GM23248 (cell line): ENCODE measurements around the gene ROBO2. TPM values are rescaled to one million over a fixed set of nuclear protein-coding genes. Genes with fewer than 3 reads are reported as not detected.
A peak's percentile ranks its signal among the peaks of the same experiment; 100 is the strongest.

Source experiments
- DNase-seq: peaks from one replicate; pipeline ENCODE4 v3.0.0-alpha.2; 2015
- H2AFZ ChIP-seq: fragments of 200-600 bp; sonication (generic); 2 replicates; pipeline ENCODE4 v1.6.1; 2016; ENCODE audit warnings: antibody characterized with exemption
- H3F3A ChIP-seq: fragments of 200-600 bp; sonication (generic); 2 replicates; pipeline ENCODE4 v1.6.1; 2016; ENCODE audit warnings: mild to moderate bottlenecking, antibody characterized with exemption, mixed run types; ENCODE audit not compliant: insufficient read depth
- H3K27ac ChIP-seq: fragments of 200-600 bp; sonication (generic); 2 replicates; pipeline ENCODE4 v1.5.1; 2016; ENCODE audit warnings: mild to moderate bottlenecking
- H3K27me3 ChIP-seq: fragments of 200-600 bp; sonication (generic); replicated peaks from 2 replicates; pipeline ENCODE4 v1.6.1; 2016; ENCODE audit warnings: mild to moderate bottlenecking; ENCODE audit not compliant: insufficient read depth
- H3K36me3 ChIP-seq: fragments of 200-600 bp; sonication (generic); 2 replicates; pipeline ENCODE4 v1.6.1; 2016; ENCODE audit warnings: low read depth, mild to moderate bottlenecking
- H3K4me1 ChIP-seq: fragments of 200-600 bp; sonication (generic); 2 replicates; pipeline ENCODE4 v1.6.1; 2016; ENCODE audit warnings: mild to moderate bottlenecking; ENCODE audit not compliant: insufficient read depth
- H3K4me2 ChIP-seq: fragments of 200-600 bp; sonication (generic); one replicate; pipeline ENCODE4 v1.6.1; 2016; ENCODE audit warnings: mild to moderate bottlenecking; ENCODE audit not compliant: unreplicated experiment
- H3K4me3 ChIP-seq: fragments of 200-600 bp; sonication (generic); 2 replicates; pipeline ENCODE4 v1.5.1; 2016; ENCODE audit warnings: mild to moderate bottlenecking
- H3K79me2 ChIP-seq: fragments of 200-600 bp; sonication (generic); 2 replicates; pipeline ENCODE4 v1.6.1; 2016; ENCODE audit warnings: mild to moderate bottlenecking; ENCODE audit not compliant: insufficient read depth
- H3K9ac ChIP-seq: fragments of 200-600 bp; sonication (generic); 2 replicates; pipeline ENCODE4 v1.6.1; 2016; ENCODE audit warnings: mild to moderate bottlenecking
- H3K9me2 ChIP-seq: fragments of 200-600 bp; sonication (generic); 2 replicates; pipeline ENCODE4 v1.6.1; 2016; ENCODE audit warnings: mixed run types, mild to moderate bottlenecking, moderate library complexity; ENCODE audit not compliant: insufficient read depth
- H3K9me3 ChIP-seq: fragments of 200-600 bp; sonication (generic); one replicate; pipeline ENCODE4 v1.6.1; 2017; ENCODE audit warnings: low read depth
- H4K20me1 ChIP-seq: fragments of 200-600 bp; sonication (generic); 2 replicates; pipeline ENCODE4 v1.6.0; 2016; ENCODE audit not compliant: insufficient read depth
- EZH2 ChIP-seq: fragments of 200-600 bp; sonication (generic); IDR thresholded peaks from 2 replicates; pipeline ENCODE4 v1.6.1; 2018; ENCODE audit warnings: antibody characterized with exemption, mild to moderate bottlenecking; ENCODE audit not compliant: insufficient read depth, poor library complexity, severe bottlenecking
- EZH2phosphoT487 ChIP-seq: fragments of 200-600 bp; sonication (generic); IDR thresholded peaks from 2 replicates; pipeline ENCODE4 v1.6.1; 2018; ENCODE audit warnings: antibody characterized with exemption, moderate library complexity, mild to moderate bottlenecking, low read depth; ENCODE audit not compliant: insufficient read depth
- WGBS, 2 experiments: methylation state at CpG; one replicate each; pipeline ENCODE4 v1.1.6; 2015 to 2017; ENCODE audit warnings: low lambda C conversion rate in 2 of 2, low coverage in 1 of 2; ENCODE audit errors: missing lambda C conversion rate in 2 of 2; 5-methylcytosine and 5-hydroxymethylcytosine counted together
- in situ Hi-C: fragments of 300-500 bp; cut with MboI; formaldehyde crosslinking; loops from 2 replicates; pipeline ENCODE4 v1.15.0; 2020
- polyA plus RNA-seq: library from polyadenylated mRNA; unstranded; fragments of >200 nt; fragmentation: Nextera tagmentation; extraction: Ambion mirVana; gene quantifications from 2 replicates; pipeline ENCODE4 v1.2.1, GENCODE V29; 2016
- total RNA-seq: library from RNA; depleted of rRNA; stranded (reverse); fragments of >200 nt; shearing (Covaris generic); gene quantifications from 2 replicates; pipeline ENCODE4 v1.2.3, GENCODE V29; 2014

ROBO2 gene
- total and polyA plus RNA-seq, 2 experiments from 2014 or later: under 0.01 to 0.05 TPM

DNA sequence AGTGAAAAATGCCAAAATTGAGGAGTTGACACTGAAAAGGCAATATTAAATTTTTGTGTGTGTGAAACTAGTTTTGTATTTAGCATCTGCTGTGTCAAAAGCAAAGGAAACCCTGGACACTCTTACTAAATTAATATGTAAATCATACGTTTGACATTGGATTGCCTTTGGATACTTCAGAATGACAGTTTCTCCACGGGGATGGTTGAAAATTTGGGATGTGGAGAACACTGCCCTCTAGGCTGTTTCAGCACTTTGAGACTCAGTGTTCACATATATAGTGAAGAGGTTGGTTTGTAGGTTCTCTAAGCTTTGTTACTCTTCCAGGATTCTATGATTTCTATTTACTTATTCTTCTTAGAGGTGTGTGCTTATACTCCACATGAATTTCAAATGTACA is 3.0 kb downstream of the ROBO2 start:
- H3K79me2 ChIP-seq: no peaks in the 10 kb centered on the region
- 4 to 7% methylated on average over 2 of the region's 2 CpGs for WGBS, 2 experiments
- H3K9me3 ChIP-seq: no peaks in the 10 kb centered on the region
- H3K4me3 ChIP-seq: no peak overlapping the region
- H3K4me1 ChIP-seq: peaks cover 7% of the 10 kb centered on the region; the same call in 1 of the 2 replicates
- peak; percentile 6 for DNase-seq
- in situ Hi-C loops: loop anchor here (25.0 kb wide), 1 partner anchor 1569 kb away; no protein-coding TSS in a partner anchor
- no peaks in the 10 kb centered on the region for H3K9me2 ChIP-seq
- TF ChIP-seq EZH2phosphoT487 (no peak), EZH2 (no peak)
- H2AFZ ChIP-seq: no peak overlapping the region
- H3K36me3 ChIP-seq: no peaks in the 10 kb centered on the region
- no peak overlapping the region for H3K4me2 ChIP-seq
- H3F3A ChIP-seq: no peaks in the 10 kb centered on the region
- H4K20me1 ChIP-seq: no peaks in the 10 kb centered on the region
- H3K9ac ChIP-seq: no peak overlapping the region
- H3K27ac ChIP-seq: no peak overlapping the region
- H3K27me3 ChIP-seq: peaks cover 44% of the 10 kb centered on the region

DNA sequence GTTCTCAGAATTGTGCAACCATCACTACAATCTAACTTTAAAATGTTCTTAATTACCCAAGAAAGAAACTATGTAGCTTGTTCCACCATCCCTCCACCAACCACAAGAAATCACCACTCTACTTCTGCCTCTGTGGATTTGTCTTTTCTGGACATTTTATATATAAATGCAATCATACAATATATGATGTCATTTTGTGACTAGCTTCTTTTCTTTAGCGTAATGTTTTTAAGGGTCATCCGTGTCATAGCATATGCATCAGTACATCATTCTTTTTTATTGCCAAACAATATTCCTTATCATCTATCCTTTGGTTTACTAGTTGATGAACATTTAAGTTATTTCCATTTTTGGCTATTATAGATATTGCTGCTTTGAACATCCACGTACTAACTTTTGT is 5.8 kb downstream of the ROBO2 start:
- no peaks in the 10 kb centered on the region for H3F3A ChIP-seq
- no peak overlapping the region for H3K4me2 ChIP-seq
- H2AFZ ChIP-seq: no peak overlapping the region
- H3K9me2 ChIP-seq: no peaks in the 10 kb centered on the region
- no peak overlapping the region for H3K4me3 ChIP-seq
- 76% methylated on average over 3 of the region's 3 CpGs for WGBS, 2 experiments
- H3K4me1 ChIP-seq: no peaks in the 10 kb centered on the region
- peaks cover 25% of the 10 kb centered on the region for H3K27me3 ChIP-seq
- H3K36me3 ChIP-seq: no peaks in the 10 kb centered on the region
- in situ Hi-C loops: loop anchor here (25.0 kb wide), 1 partner anchor 1567 kb away; no protein-coding TSS in a partner anchor
- no peak for DNase-seq
- no peaks in the 10 kb centered on the region for H3K9me3 ChIP-seq
- H3K79me2 ChIP-seq: no peaks in the 10 kb centered on the region
- H4K20me1 ChIP-seq: no peaks in the 10 kb centered on the region
- H3K9ac ChIP-seq: no peak overlapping the region
- TF ChIP-seq EZH2: no peak
- TF ChIP-seq EZH2phosphoT487: no peak
- H3K27ac ChIP-seq: no peak overlapping the region

DNA sequence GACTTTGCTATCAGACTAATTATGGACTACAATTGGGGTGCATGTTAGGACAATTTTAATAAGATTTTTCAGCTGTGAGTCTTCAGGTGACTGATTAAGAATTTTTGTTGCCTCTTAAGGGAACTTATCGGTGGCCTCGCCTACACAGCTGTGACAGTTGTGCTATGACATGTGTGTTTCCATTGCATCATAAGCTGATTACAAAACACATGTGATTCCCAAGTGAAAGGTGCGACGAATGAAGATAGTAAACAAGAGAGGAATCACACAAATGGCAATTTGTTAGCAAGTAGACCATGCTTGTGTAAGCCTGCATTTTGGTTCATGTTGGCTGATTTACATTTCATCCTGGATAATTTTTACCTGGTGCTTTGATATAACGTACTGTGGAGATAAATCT is 8.3 kb downstream of the ROBO2 start:
- Histone ChIP-seq H3K4me2 (no peak overlapping the region), H3K79me2 (no peaks in the 10 kb centered on the region), H3K9ac (no peak overlapping the region), H3K36me3 (no peaks in the 10 kb centered on the region), H2AFZ (no peak overlapping the region), H3K9me3 (no peaks in the 10 kb centered on the region), H3K4me3 (no peak overlapping the region), H3K27ac (no peak overlapping the region), H3K27me3 (0 out of 2 replicates have a peak, but pooled peaks cover 2% of the 10 kb centered on the region), H4K20me1 (no peaks in the 10 kb centered on the region), H3K4me1 (no peaks in the 10 kb centered on the region), H3K9me2 (no peaks in the 10 kb centered on the region), H3F3A (no peaks in the 10 kb centered on the region)
- TF ChIP-seq EZH2: no peak
- TF ChIP-seq EZH2phosphoT487: no peak
- DNase-seq: no peak
- 76 to 79% methylated on average over 5 of the region's 5 CpGs for WGBS, 2 experiments
- in situ Hi-C loops: loop anchor here (25.0 kb wide), 1 partner anchor 1564 kb away; no protein-coding TSS in a partner anchor

DNA sequence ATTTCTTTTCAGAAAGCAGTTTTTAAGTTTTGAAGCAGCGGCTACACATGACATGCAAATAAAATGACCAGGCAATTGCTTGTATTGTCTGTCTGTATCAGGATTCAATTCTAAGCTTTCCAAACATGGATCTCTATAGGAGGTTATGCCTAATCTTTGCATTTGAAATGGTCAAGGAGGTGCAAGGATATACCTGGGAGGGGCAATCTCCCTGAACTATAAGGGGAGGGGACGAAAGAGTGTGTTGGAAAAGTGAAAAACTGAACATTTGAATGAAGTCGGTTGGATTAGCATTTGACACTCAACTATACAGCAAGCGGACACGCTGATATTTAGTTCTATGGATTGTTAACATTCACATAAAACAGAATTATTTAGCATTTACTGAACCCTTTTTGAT is 11.7 kb downstream of the ROBO2 start:
- Histone ChIP-seq H3K9ac (no peak overlapping the region), H3K27me3 (no peaks in the 10 kb centered on the region), H3K4me1 (no peaks in the 10 kb centered on the region), H3K9me2 (no peaks in the 10 kb centered on the region), H3K4me2 (no peak overlapping the region), H3F3A (no peaks in the 10 kb centered on the region), H3K9me3 (no peaks in the 10 kb centered on the region), H3K27ac (no peak overlapping the region), H3K4me3 (no peak overlapping the region), H4K20me1 (no peaks in the 10 kb centered on the region), H3K79me2 (no peaks in the 10 kb centered on the region), H2AFZ (no peak overlapping the region), H3K36me3 (no peaks in the 10 kb centered on the region)
- 67 to 72% methylated on average over 5 of the region's 5 CpGs for WGBS, 2 experiments
- no peak for TF ChIP-seq EZH2phosphoT487
- no peak for DNase-seq
- in situ Hi-C loops: no loop called here

DNA sequence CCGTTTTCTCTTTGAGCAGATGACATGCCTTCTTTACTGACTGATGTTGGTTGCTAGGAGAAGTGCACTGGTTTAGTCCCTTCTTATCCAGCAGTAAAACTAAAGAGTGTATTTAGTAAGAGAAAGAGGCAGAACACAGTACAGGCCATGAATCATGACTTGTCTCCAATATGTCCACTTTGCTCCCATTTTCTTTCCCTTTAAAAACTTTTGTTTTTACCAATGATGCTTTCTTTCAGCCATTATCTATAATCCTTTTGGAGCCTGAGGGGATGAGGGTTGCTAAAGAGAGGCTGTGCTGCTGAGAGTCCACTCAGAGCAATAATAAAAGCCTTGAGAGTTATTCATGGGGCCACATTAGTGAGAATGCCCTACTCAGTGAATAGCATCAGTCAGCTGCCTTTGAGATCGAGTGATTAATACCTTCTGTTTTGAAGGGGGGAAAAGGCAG is 12.2 kb downstream of the ROBO2 start:
- Histone ChIP-seq H3K27ac (no peak overlapping the region), H3K9ac (no peak overlapping the region), H3K79me2 (no peaks in the 10 kb centered on the region), H3K36me3 (no peaks in the 10 kb centered on the region), H3K4me2 (no peak overlapping the region), H3K4me1 (no peaks in the 10 kb centered on the region), H3K27me3 (no peaks in the 10 kb centered on the region), H3K4me3 (no peak overlapping the region), H3K9me3 (no peaks in the 10 kb centered on the region), H3K9me2 (no peaks in the 10 kb centered on the region), H4K20me1 (no peaks in the 10 kb centered on the region), H2AFZ (no peak overlapping the region), H3F3A (no peaks in the 10 kb centered on the region)
- in situ Hi-C loops: no loop called here
- no peak for DNase-seq
- WGBS, 2 experiments: 28 to 50% methylated on average over 2 of the region's 2 CpGs
- TF ChIP-seq EZH2 (no peak), EZH2phosphoT487 (no peak)
